DND-41 (cell line): ENCODE measurements around the gene CRYM.
"Not testable (repeated sequence)": the region's sequence is repeated elsewhere in the genome, so short reads cannot be mapped to it uniquely, and the experiment has no call there.

ENCODE experiments used
- EZH2 ChIP-seq: IDR thresholded peaks from 3 replicates; pipeline ENCODE4 v1.6.1; 2012; ENCODE audit warnings: borderline replicate concordance, low read depth, mild to moderate bottlenecking, moderate library complexity, low read length, inconsistent platforms; ENCODE audit not compliant: severe bottlenecking
- TF ChIP-seq, protein P1 (sequence below): IDR thresholded peaks from 2 replicates; pipeline ENCODE4 v1.5.1; 2012; ENCODE audit warnings: borderline replicate concordance, low read length, moderate library complexity, mild to moderate bottlenecking; ENCODE audit not compliant: poor library complexity, severe bottlenecking; ENCODE audit errors: extremely low read depth

DNA sequence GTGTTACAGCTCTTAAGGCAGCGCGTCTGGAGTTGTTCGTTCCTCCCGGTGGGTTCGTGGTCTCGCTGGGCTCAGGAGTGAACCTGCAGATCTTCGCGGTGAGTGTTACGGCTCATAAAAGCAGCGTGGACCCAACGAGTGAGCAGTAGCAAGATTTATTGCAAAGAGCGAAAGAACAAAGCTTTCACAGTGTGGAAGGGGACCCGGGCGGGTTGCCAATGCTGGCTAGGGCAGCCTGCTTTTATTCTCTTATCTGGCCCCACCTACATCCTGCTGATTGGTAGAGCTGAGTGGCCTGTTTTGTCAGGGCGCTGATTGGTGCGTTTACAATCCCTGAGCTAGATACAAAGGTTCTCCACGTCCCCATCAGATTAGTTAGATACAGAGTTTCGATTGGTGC lies 34.0 kb upstream of the CRYM start:
- TF ChIP-seq, protein P1, sequence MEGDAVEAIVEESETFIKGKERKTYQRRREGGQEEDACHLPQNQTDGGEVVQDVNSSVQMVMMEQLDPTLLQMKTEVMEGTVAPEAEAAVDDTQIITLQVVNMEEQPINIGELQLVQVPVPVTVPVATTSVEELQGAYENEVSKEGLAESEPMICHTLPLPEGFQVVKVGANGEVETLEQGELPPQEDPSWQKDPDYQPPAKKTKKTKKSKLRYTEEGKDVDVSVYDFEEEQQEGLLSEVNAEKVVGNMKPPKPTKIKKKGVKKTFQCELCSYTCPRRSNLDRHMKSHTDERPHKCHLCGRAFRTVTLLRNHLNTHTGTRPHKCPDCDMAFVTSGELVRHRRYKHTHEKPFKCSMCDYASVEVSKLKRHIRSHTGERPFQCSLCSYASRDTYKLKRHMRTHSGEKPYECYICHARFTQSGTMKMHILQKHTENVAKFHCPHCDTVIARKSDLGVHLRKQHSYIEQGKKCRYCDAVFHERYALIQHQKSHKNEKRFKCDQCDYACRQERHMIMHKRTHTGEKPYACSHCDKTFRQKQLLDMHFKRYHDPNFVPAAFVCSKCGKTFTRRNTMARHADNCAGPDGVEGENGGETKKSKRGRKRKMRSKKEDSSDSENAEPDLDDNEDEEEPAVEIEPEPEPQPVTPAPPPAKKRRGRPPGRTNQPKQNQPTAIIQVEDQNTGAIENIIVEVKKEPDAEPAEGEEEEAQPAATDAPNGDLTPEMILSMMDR: not testable (repeated sequence)
- not testable (repeated sequence) for TF ChIP-seq EZH2
